ENCODE measurements around the gene TNS2. TPM values are rescaled to one million over a fixed set of nuclear protein-coding genes. Genes with fewer than 3 reads are reported as not detected.

The TNS2 gene
- total and polyA plus RNA-seq, 4 donors: 56.7 to 182 (median 105) TPM

DNA sequence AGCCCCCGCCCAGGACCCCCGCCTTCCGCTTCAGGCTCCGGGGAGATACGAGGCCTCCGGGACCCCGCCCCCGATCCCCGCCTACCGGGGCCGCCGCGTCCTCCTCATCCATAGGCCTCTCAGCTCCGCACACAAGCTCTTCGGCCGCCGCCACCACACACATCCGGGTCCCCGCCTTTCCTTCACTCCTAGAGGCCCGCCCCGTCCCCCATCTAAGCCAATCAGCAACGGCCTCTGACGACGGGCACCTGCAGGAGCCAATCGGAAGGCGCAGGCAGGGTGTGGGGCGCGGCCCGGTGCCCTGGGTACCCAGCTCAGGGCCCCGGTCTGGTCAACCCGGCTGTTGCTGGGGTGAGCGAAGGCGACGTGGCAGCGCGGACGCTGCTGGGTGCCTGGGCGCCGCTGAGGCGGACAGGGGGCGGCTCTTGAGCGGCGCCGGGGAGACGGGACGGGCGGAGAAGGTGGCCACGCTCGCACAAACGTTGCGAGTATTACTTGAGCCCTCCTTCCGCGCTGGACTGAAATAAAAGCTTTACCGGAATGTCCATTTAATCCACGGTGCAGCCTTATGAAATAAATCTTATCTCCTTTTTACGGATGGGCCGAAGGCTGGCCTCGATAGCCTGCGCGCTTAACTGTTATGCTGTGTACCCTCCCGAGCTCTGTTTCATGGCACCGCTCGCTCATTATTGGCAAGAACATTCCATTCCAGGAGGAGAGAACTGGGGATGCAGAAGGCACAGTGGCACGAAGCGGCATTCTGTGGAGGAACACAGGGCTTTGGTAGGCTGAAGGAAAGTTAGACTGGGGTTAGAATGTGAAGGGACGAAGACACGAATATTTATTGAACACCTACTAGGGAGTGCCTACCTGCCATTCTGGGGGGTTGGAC lies 29.6 kb downstream of the TNS2 start, which contains the start of gene SPRYD3:
TSS of gene SPRYD3 (minus strand) at position 165 of the 892 bp plus-strand sequence. CDS start at position 108, 57 bp downstream.
- DNase-seq: peak; percentile 98 to 99 (median 98)
- Histone ChIP-seq H3K4me3 (peak within 1 kb of the TSS; percentile 74), H3K4me1 (ENCODE audit: control insufficient read depth in 5 of 5, insufficient read depth in 5 of 5, low read length in 5 of 5) (peaks cover 0 to 19% (median 7%) of the 10 kb centered on the region in 5 donors), H3K27ac (ENCODE audit: low read depth in 1 of 2, low read length in 1 of 2) (peak within 1 kb of the TSS; percentile 93 to 95), H3K9ac (ENCODE audit: insufficient read depth in 1 of 2, low read length in 2 of 2) (peak within 1 kb of the TSS; percentile 72 to 81), H3K36me3 (ENCODE audit: control insufficient read depth in 4 of 4, insufficient read depth in 4 of 4, low read length in 4 of 4) (peaks cover 3 to 20% (median 13%) of the 10 kb centered on the region in 4 donors), H3K27me3 (ENCODE audit: control insufficient read depth in 3 of 3, insufficient read depth in 3 of 3, low read length in 2 of 3) (no peaks in the 10 kb centered on the region), H3K9me3 (ENCODE audit: control insufficient read depth in 4 of 4, insufficient read depth in 3 of 4, low read length in 3 of 4) (no peaks in the 10 kb centered on the region)
- 3% methylated on average over 59 to 67 of the region's 67 CpGs for WGBS, 2 donors
- peak; percentile 100 for ATAC-seq (ENCODE audit: insufficient read depth, low FRiP score)
- TF ChIP-seq, protein P1, sequence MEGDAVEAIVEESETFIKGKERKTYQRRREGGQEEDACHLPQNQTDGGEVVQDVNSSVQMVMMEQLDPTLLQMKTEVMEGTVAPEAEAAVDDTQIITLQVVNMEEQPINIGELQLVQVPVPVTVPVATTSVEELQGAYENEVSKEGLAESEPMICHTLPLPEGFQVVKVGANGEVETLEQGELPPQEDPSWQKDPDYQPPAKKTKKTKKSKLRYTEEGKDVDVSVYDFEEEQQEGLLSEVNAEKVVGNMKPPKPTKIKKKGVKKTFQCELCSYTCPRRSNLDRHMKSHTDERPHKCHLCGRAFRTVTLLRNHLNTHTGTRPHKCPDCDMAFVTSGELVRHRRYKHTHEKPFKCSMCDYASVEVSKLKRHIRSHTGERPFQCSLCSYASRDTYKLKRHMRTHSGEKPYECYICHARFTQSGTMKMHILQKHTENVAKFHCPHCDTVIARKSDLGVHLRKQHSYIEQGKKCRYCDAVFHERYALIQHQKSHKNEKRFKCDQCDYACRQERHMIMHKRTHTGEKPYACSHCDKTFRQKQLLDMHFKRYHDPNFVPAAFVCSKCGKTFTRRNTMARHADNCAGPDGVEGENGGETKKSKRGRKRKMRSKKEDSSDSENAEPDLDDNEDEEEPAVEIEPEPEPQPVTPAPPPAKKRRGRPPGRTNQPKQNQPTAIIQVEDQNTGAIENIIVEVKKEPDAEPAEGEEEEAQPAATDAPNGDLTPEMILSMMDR (IDR thresholded peaks at IDR 0.05; ENCODE audit: control extremely low read depth, extremely low read depth): no peak

DNA sequence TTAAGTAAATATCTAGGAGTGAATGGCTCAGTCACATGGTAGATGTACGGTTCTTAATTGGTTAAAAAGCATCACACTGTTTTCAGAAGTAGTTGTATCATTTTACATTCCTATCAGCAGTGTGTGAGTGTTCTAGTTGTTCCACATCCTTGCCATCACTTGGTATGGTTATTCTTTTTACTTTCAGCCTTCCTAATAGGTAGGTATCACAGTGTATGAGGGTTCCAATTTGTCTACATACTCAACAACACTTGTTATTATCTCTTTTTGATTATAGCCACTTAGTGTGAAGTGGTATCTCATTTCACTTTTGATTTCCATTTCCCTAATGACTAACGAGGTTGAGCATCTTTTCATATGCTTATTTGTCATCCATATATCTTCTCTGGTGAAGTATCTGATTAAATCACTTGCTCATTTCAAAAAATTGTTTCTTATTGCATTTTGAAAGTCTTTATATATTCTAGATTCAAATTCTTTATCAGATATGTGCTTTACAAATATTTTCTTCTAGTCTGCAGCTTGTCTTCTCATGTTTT lies 32.8 kb downstream of the TNS2 start:
- ATAC-seq (ENCODE audit: insufficient read depth, low FRiP score) (no peak), DNase-seq (no peak)
- Histone ChIP-seq H3K9me3 (ENCODE audit: control insufficient read depth in 4 of 4, insufficient read depth in 3 of 4, low read length in 3 of 4) (no peaks in the 10 kb centered on the region), H3K27ac (ENCODE audit: low read depth in 1 of 2, low read length in 1 of 2) (no peak overlapping the region), H3K9ac (ENCODE audit: insufficient read depth in 1 of 2, low read length in 2 of 2) (no peak overlapping the region), H3K4me3 (no peak overlapping the region), H3K36me3 (ENCODE audit: control insufficient read depth in 4 of 4, insufficient read depth in 4 of 4, low read length in 4 of 4) (no peaks in the 10 kb centered on the region), H3K4me1 (ENCODE audit: control insufficient read depth in 5 of 5, insufficient read depth in 5 of 5, low read length in 5 of 5) (peaks cover 0 to 13% (median 7%) of the 10 kb centered on the region in 5 donors), H3K27me3 (ENCODE audit: control insufficient read depth in 3 of 3, insufficient read depth in 3 of 3, low read length in 2 of 3) (no peaks in the 10 kb centered on the region)
- 61 to 76% methylated on average over 2 of the region's 2 CpGs for WGBS, 2 donors
- TF ChIP-seq, protein P1 (IDR thresholded peaks at IDR 0.05; ENCODE audit: control extremely low read depth, extremely low read depth): no peak

DNA sequence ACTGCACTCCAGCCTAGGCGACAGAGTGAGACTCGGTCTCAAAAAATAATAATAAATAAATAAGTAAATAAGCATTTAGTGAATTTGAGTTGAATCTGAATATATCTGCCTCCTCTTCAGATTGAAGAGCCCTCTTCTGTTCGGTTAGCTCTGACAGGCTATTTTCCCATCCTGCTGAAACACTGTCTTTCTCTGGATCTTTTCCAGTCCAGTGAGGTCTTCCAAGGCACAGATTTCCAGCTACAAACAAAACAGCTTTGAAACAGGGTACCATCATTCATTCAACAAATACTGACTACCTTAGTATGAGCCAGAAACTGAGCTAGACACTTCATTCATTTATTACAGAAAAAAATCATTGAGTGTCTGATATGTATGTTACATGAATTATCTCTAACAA lies 36.5 kb downstream of the TNS2 start:
- H3K9me3 ChIP-seq (ENCODE audit: control insufficient read depth in 4 of 4, insufficient read depth in 3 of 4, low read length in 3 of 4): no peaks in the 10 kb centered on the region
- ATAC-seq (ENCODE audit: insufficient read depth, low FRiP score) (no peak), DNase-seq (peak in 1 of 3 donors; percentile 68)
- peaks cover 0 to 1% (median 0%) of the 10 kb centered on the region in 5 donors for H3K4me1 ChIP-seq (ENCODE audit: control insufficient read depth in 5 of 5, insufficient read depth in 5 of 5, low read length in 5 of 5)
- TF ChIP-seq, protein P1 (IDR thresholded peaks at IDR 0.05; ENCODE audit: control extremely low read depth, extremely low read depth): no peak
- no peaks in the 10 kb centered on the region for H3K27me3 ChIP-seq (ENCODE audit: control insufficient read depth in 3 of 3, insufficient read depth in 3 of 3, low read length in 2 of 3)
- no peak overlapping the region for H3K27ac ChIP-seq (ENCODE audit: low read depth in 1 of 2, low read length in 1 of 2)
- H3K9ac ChIP-seq (ENCODE audit: insufficient read depth in 1 of 2, low read length in 2 of 2): no peak overlapping the region
- H3K4me3 ChIP-seq: no peak overlapping the region
- 89 to 92% methylated on average over 3 of the region's 3 CpGs for WGBS, 2 donors
- no peaks in the 10 kb centered on the region for H3K36me3 ChIP-seq (ENCODE audit: control insufficient read depth in 4 of 4, insufficient read depth in 4 of 4, low read length in 4 of 4)
